Esophagus squamous epithelium (tissue), 4 donors: ENCODE measurements around the gene REXO2.

ENCODE experiments used
- POLR2A ChIP-seq, 4 donors: fragments of 450-650 bp; IDR thresholded peaks; one replicate each; pipeline ENCODE4 v1.6.1; 2017; ENCODE audit warnings: antibody characterized with exemption in 4 of 4, mild to moderate bottlenecking in 4 of 4, moderate library complexity in 3 of 4
- TF ChIP-seq, protein P1 (sequence below), 6 experiments: fragments of 450-650 bp in 4 of 6; fragments of 200-600 bp in 2 of 6; sonication (generic) in 2 of 6; IDR thresholded peaks; one replicate each; pipeline ENCODE4 v1.5.1; 2016 to 2019; ENCODE audit warnings: antibody characterized with exemption in 6 of 6, mild to moderate bottlenecking in 4 of 6, moderate library complexity in 4 of 6

DNA sequence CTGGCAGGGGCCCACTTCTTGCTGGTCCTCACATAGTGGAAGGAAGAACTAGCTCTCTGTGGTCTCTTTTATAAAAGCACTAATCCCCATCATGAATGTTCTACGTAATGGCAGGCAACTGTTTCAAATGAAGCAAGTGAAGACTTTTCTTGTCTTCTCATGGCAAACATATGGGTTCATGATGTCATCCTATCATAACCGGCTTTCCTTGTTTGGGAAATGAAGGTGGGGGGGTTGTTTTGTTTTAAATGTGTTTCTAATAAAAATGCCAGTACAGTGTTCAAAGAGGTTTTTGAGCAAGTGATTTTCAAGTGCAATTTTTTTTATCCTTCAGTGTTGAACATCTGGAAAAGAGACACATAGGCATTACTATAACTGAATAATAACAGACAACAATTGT lies 33.4 kb downstream of the REXO2 start:
- TF ChIP-seq, protein P1, sequence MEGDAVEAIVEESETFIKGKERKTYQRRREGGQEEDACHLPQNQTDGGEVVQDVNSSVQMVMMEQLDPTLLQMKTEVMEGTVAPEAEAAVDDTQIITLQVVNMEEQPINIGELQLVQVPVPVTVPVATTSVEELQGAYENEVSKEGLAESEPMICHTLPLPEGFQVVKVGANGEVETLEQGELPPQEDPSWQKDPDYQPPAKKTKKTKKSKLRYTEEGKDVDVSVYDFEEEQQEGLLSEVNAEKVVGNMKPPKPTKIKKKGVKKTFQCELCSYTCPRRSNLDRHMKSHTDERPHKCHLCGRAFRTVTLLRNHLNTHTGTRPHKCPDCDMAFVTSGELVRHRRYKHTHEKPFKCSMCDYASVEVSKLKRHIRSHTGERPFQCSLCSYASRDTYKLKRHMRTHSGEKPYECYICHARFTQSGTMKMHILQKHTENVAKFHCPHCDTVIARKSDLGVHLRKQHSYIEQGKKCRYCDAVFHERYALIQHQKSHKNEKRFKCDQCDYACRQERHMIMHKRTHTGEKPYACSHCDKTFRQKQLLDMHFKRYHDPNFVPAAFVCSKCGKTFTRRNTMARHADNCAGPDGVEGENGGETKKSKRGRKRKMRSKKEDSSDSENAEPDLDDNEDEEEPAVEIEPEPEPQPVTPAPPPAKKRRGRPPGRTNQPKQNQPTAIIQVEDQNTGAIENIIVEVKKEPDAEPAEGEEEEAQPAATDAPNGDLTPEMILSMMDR (IDR thresholded peaks at IDR 0.05), result no peak
- TF ChIP-seq POLR2A (IDR thresholded peaks at IDR 0.05), result no peak
